Pons (tissue), 1 donor: ENCODE results near the gene ST8SIA6.

Experiments used
- DNase-seq: peaks from one replicate; pipeline ENCODE4 v3.0.0-alpha.2; 2016; ENCODE audit warnings: low spot score

Gene ST8SIA6

GRCh38 chr10:17386021-17386420, 68.4 kb downstream of the ST8SIA6 start:
- DNase-seq: no peak

- no peak for DNase-seq
Observed at GRCh38 chr10:17385066-17385465, 69.3 kb downstream of the ST8SIA6 start.

DNA sequence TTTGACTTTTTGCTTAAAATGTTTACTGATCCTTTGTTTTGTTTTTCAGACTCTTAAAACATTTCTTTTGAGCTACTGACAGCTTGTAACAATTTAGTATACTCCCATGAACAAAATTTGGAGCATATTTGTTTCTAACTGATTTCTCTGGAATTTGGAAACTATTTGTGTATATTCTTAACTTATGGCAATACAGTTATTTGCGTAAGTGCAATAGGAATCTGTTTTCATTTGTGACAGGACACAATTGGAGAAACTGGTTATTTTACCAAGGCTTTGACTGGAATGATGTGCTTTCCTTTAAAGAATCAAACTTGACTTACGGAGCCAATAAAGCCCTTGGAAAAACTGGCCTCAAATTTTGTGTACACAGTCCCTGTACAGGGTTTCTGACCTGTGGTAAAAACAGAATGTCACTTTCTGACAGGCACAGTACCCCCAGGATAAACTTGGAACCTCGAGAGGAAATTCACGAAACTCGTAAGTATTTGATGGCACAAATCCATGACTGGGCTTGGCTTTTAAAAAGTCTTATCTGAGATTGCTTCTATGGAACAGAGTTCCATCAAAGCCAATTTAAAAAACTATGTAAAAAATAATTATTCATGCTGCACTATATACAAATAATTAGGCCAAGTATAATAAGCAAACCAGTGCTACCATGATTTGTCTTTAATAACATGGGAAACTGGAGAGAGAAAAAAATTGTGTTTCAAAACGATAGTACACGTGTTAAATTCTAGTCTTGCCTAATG, 70.4 kb downstream of the ST8SIA6 start:
- DNase-seq: no peak

DNA sequence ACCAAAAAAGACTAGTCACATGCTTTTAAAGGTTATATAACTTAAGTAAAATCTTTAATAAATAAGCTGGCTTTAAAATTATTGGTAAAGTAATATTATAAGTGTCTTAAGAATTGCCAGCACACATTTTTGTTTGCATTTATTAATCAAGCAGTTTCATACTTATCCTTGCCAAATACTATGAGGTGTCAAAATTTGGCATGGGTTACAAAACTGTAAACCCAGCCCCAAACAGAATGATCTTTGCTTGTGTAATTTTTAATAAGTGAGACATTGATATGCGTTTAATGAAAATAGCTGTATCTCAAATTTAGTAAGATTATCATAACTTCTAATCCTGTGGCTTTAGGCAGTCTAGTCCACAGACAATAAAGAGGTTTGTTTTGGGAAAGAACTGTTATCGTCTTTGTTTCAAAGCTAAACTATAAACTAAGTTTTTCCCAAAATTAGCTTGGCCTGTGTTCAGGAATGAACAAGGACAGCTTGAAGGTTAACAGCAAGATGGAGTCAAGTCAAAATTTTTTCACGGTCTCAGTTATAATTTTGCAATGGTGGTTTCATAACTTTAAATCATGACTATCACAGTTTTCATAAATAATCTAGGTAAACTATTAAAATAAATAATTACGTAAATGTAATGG, 72.8 kb downstream of the ST8SIA6 start:
- DNase-seq: no peak

DNA sequence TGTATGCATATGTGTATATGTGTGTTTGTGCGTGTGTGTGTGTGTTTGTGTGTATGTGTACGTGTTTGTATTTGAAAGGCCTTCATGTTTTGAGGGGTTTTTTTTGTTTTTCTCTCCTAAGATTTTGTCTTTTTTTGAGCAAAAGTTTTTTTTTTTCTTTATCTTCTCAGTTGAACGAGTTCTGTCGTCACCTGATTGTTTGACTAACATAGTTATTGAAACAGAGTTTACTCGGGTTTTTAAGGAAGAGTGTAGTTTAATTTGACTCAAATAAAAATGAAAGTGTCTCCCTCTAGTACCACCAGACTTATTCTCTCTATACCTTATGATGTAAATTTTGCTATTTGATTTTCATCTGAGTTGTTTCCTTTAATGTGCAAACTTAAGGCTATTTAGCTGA, 73.5 kb downstream of the ST8SIA6 start:
- no peak for DNase-seq

- DNase-seq: no peak
Observed at GRCh38 chr10:17380016-17380415, 74.4 kb downstream of the ST8SIA6 start.

DNA sequence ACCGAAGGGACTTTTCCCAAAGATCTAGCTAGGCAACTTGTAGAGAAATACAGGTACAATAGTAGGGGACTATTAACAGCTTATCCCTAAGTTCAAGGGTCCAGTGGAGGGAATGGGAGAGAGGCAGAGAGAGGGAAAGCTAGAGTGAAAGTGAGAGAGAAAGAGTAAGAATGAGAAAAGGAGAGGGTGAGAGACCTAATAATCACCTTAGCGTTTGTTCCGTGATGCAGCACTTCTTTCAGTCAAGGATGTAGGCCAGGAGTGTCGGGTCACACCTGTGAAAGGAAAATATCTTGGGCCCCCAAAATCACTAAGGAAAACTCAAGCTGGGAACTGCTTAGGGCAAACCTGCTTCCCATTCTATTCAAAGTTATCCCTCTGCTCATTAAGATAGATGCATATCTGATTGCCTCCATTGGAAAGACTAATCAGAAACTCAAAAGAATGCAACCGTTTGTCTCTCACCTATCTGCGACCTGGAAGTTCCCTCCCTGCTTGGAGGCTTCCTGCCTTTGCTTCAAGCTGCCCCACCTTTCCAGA, 75.2 kb downstream of the ST8SIA6 start:
- DNase-seq: no peak

GRCh38 chr10:17375936-17376584, 78.3 kb downstream of the ST8SIA6 start:
- no peak for DNase-seq

- DNase-seq: no peak
Observed at GRCh38 chr10:17368708-17369272, 85.6 kb downstream of the ST8SIA6 start.

DNA sequence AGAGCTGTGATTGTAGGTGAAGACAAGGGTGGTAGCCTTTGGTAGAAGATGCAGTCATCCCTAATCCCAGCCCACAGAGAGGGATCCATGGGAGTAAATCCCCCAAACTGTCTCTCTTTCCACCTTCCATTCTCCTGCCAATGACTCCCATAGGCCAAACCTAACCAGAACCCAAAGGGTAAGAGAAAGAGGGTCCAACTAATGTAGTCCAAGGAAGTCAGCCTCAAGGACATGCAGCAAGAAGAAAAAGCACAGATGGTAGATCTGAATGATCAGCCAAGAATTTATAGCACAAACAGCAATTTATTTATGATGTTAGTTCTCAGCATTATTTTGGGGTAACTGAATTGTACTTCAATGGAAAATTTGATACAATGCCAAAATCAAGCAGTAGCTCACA, 87.7 kb downstream of the ST8SIA6 start:
- no peak for DNase-seq

DNA sequence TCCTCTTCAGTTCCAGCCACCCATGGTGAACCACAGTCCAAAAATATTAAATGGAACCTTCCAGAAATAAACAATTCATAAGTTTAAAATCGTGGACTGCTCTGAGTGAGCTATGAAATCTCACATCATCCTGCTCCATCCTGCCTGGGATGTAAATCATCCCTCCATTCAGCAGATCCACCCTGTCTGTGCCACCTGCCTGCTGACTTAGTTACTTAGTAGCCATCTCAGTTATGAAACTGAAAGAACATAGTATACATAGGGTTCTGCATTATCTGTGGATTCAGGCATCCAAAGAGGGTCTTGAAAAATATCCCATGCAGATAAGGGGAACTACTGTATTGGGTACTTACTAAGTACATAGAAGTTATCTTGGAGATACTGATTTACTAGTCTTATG, 89.0 kb downstream of the ST8SIA6 start:
- no peak for DNase-seq

DNA sequence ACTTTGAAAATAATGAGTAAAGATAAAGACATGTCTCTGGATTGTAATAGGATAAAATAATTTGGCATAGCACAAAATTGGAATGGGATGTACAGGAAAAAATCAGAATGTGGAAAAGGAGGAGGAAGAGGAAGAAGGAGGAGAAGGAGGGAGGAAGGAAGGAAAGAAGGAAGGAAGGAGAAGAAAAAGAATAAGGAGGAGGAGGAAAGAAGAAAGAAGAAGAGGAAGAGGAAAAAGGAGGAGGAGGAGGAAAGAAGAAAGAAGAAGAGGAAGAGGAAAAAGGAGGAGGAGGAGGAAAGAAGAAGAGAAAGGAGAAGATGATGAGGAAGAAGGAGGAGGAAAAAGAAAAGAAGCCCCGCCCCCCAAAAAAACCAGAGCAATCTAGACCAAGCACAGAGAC, 95.9 kb downstream of the ST8SIA6 start:
- no peak for DNase-seq

DNA sequence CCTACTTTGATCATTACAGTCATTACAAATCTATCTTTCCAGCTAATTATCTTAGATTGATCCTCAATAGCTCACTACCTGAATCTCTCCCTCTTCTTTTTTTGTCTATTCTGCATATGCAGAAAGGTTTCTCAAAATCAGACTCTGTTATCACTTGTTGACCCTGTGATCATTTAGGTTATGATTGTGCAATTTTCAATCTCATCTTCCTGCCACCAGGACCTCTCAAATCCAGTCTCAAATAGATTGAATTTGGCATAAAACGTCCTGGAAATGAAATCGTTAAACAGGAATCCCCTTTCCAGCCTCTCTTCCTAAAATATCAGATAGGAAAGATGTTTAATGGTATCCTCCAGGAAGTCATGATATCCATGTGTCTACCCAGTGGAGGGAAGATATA, 96.6 kb downstream of the ST8SIA6 start:
- no peak for DNase-seq

- no peak for DNase-seq
Observed at GRCh38 chr10:17356820-17357219, 97.6 kb downstream of the ST8SIA6 start.

DNA sequence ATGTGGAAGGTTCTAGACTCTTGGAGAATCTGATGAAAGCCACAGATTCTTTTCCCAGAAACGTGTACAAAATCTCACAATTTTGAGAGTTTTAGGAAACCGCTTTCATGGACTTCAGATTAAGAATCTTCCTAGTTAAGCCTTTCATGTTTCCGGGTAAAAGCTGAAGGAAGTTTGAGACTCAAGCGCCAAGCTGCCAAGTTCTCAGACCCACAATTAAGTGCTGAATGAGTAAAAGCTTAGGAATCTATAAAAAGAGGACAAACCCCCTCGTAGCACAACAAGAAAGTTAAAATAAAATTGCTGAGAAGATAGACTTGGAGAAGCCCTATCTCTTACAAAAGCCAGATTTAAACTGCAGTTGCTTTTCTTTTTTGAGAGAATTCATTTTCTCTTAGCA, 99.6 kb downstream of the ST8SIA6 start:
- DNase-seq: no peak

DNA sequence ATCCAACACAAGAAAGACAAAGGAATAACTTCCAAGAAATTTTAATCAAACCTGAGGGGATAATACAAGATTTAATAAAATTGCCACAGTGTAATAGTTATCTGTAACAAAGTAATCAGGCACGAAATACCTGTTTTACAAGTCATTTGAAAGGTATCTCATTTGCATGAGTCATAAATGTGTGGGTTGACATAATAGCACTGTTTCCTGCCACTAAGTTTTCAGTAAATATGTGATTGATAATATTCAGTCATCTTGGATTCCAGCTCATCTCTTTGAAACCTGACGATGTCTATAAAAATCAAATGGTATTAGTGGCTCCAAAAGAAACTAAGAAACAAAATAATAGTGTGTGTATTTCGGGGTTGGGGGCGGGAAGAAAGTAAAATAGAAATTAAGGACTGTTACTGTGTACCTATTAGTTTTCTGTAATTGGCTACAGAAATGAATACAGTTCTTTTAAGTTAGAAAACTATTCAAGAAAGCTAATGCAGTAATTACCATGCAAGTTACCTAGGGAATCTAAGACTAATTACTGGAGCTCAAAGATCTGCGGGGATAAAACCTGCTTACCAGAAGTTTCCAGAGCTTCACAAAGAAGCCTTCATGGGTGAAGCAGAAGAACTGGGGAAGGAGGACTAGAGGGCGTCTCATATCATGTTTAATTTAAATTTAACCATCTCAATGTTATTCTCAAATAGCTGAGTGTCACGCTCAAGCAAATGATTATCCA, 100.7 kb downstream of the ST8SIA6 start:
- DNase-seq: no peak

DNA sequence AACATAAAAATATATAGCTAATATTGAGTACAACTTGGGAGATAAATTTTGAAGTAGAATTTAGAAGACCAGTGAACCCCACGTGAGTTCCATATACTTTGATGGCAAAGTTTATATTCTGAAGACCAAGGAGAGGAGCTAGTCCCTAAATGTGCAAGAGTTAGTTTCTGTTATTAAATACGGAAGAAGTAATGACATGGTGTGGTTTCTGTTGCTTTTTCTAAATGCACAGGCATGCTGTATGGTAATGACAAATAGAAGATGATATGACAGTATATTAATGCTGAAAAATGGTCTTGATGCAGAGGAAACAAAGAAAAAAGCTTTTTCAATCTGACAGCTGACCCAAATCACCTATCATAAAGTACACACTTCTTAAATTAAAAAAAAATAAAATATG, 101.8 kb downstream of the ST8SIA6 start:
- no peak for DNase-seq

GRCh38 chr10:17351506-17351905, 102.9 kb downstream of the ST8SIA6 start:
- no peak for DNase-seq

- no peak for DNase-seq
Observed at GRCh38 chr10:17349717-17350116, 104.7 kb downstream of the ST8SIA6 start.

DNA sequence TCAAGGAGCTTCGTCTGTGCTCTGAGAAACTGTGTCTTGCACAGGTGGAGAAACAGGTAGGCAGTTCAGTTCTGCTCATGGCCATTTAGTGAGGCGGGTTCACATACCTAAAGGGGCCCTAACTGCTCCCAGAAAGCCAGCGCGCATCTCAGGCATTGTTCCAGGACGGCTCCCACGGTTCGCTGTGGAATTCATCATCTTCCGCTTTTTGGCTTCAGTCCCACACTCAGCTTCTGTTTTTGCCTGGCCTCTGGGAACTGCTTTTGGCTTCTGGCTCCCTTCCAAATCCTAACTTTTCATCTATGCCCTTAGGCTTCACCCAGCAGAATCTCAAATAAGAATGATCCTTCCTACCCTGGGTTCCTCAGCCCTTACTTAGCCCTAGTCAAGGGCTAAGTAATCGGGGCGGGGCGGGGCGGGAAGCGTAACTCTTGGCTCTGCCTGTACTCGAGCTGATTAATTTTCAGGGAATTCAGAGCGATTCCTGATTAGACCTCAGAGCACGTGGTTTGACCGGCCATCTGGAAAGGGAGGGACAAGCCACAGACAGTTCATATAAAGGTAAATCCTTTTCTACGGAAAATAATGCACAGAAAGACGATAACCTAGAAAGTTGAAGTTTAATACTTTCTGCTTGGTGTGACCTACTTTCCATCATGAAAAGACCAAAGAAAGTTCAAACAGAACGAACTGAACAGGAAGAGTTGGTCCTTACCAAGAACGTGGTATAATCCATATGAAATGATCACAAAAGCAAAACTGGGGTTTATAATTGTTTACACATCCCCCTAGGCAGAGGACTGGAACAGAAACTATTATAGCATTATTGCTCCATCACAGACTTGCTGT, 105.7 kb downstream of the ST8SIA6 start:
- DNase-seq: no peak

GRCh38 chr10:17348011-17348500, 106.3 kb downstream of the ST8SIA6 start:
- no peak for DNase-seq
